GM19035 (cell line): ENCODE results near the gene CLDN9.
"Not testable (repeated sequence)": the region's sequence is repeated elsewhere in the genome, so short reads cannot be mapped to it uniquely, and the experiment has no call there.

Experiments used
- ATAC-seq: cut with Tn5 transposase; IDR thresholded peaks from one replicate; pipeline ENCODE4 v1.9.1; 2021; ENCODE audit not compliant: unreplicated experiment

The CLDN9 gene

GRCh38 chr16:3030222-3031212, 17.8 kb downstream of the CLDN9 start:
- ATAC-seq = no peak

GRCh38 chr16:3032624-3033023, 19.9 kb downstream of the CLDN9 start:
- ATAC-seq = no peak

GRCh38 chr16:3035289-3035971, 22.7 kb downstream of the CLDN9 start:
- no peak for ATAC-seq

- ATAC-seq = no peak
These were observed 23.4 kb downstream of the CLDN9 start for GRCh38 chr16:3035972-3036725.

- ATAC-seq = no peak
These were observed 24.1 kb downstream of the CLDN9 start, which contains the start of gene BICDL2 for GRCh38 chr16:3036726-3037315. TSS of gene BICDL2 (minus strand) at chr16:3036944. CDS start at chr16:3035496, 1,448 bp downstream.

- ATAC-seq = no peak
These were observed 25.5 kb downstream of the CLDN9 start for GRCh38 chr16:3038256-3038655.

GRCh38 chr16:3038896-3039295, 26.2 kb downstream of the CLDN9 start:
- no peak for ATAC-seq

GRCh38 chr16:3042376-3042775, 29.7 kb downstream of the CLDN9 start:
- ATAC-seq = no peak

- no peak for ATAC-seq
These were observed 32.0 kb downstream of the CLDN9 start for GRCh38 chr16:3044708-3045107.

GRCh38 chr16:3045758-3046640, 33.3 kb downstream of the CLDN9 start, which contains the start of gene MMP25:
TSS of gene MMP25 (plus strand) at chr16:3046561. CDS start at chr16:3046918, 357 bp downstream.
- no peak for ATAC-seq

- ATAC-seq = no peak
These were observed 34.1 kb downstream of the CLDN9 start for GRCh38 chr16:3046641-3047386.

GRCh38 chr16:3047387-3047720, 34.6 kb downstream of the CLDN9 start:
- no peak for ATAC-seq

- no peak for ATAC-seq
These were observed 37.3 kb downstream of the CLDN9 start for GRCh38 chr16:3049921-3050481.

GRCh38 chr16:3050487-3050886, 37.8 kb downstream of the CLDN9 start:
- no peak for ATAC-seq

GRCh38 chr16:3051009-3051408, 38.3 kb downstream of the CLDN9 start:
- ATAC-seq = no peak

GRCh38 chr16:3051494-3051893, 38.8 kb downstream of the CLDN9 start:
- ATAC-seq = no peak

GRCh38 chr16:3052571-3053329, 40.0 kb downstream of the CLDN9 start:
- ATAC-seq = not testable (repeated sequence)

- ATAC-seq = not testable (repeated sequence)
These were observed 40.6 kb downstream of the CLDN9 start for GRCh38 chr16:3053330-3053710.
